HUES48 (cell line): Measurements from ENCODE around the gene MS4A14.
"Not testable (repeated sequence)": the region's sequence is repeated elsewhere in the genome, so short reads cannot be mapped to it uniquely, and the experiment has no call there.

Source experiments
- H3K27ac ChIP-seq: one replicate; pipeline ENCODE4 v1.7.0; 2013; ENCODE audit warnings: low read depth, low read length, inconsistent platforms
- H3K27me3 ChIP-seq: 2 replicates; pipeline ENCODE4 v1.6.1; 2013; ENCODE audit warnings: mild to moderate bottlenecking, low read length; ENCODE audit not compliant: control insufficient read depth, insufficient read depth
- H3K36me3 ChIP-seq: 2 replicates; pipeline ENCODE4 v1.6.1; 2013; ENCODE audit warnings: low read length; ENCODE audit not compliant: control insufficient read depth, insufficient read depth
- H3K4me1 ChIP-seq: 2 replicates; pipeline ENCODE4 v1.6.1; 2013; ENCODE audit warnings: mild to moderate bottlenecking, low read length; ENCODE audit not compliant: control insufficient read depth, insufficient read depth
- H3K4me3 ChIP-seq: 2 replicates; pipeline ENCODE4 v1.5.1; 2013; ENCODE audit warnings: mild to moderate bottlenecking, low read depth, low read length
- H3K9ac ChIP-seq: 2 replicates; pipeline ENCODE4 v1.6.1; 2013; ENCODE audit warnings: mild to moderate bottlenecking, low read depth, low read length, moderate library complexity
- H3K9me3 ChIP-seq: 2 replicates; pipeline ENCODE4 v1.6.1; 2013; ENCODE audit warnings: low read length; ENCODE audit not compliant: control insufficient read depth, insufficient read depth

MS4A14 gene

GRCh38 chr11:60396382-60396781 is at the start of gene MS4A14:
MS4A14 (plus strand) TSS chr11:60396459; CDS start chr11:60396579, 120 bp downstream.
- Histone ChIP-seq H3K9ac (no peak within 1 kb of the TSS), H3K4me3 (no peak within 1 kb of the TSS), H3K36me3 (no peaks in the 10 kb centered on the region), H3K27me3 (no peaks in the 10 kb centered on the region), H3K27ac (no peak within 1 kb of the TSS), H3K4me1 (no peaks in the 10 kb centered on the region), H3K9me3 (peaks cover 1% of the 10 kb centered on the region)

GRCh38 chr11:60347084-60347797 is 49.0 kb upstream of the MS4A14 start:
- no peaks in the 10 kb centered on the region for H3K27me3 ChIP-seq
- H3K4me1 ChIP-seq, result no peaks in the 10 kb centered on the region
- peaks cover 3% of the 10 kb centered on the region for H3K9me3 ChIP-seq
- H3K27ac ChIP-seq, result no peak overlapping the region
- H3K9ac ChIP-seq, result no peak overlapping the region
- no peaks in the 10 kb centered on the region for H3K36me3 ChIP-seq
- no peak overlapping the region for H3K4me3 ChIP-seq

- Histone ChIP-seq H3K9ac (no peak overlapping the region), H3K4me3 (no peak overlapping the region), H3K27me3 (no peaks in the 10 kb centered on the region), H3K27ac (no peak overlapping the region), H3K4me1 (no peaks in the 10 kb centered on the region), H3K9me3 (peaks cover 7% of the 10 kb centered on the region), H3K36me3 (no peaks in the 10 kb centered on the region)
These were observed 48.1 kb upstream of the MS4A14 start for GRCh38 chr11:60348116-60348515.

- Histone ChIP-seq H3K9ac (no peak overlapping the region), H3K9me3 (peaks cover 19% of the 10 kb centered on the region), H3K27ac (no peak overlapping the region), H3K36me3 (no peaks in the 10 kb centered on the region), H3K4me1 (no peaks in the 10 kb centered on the region), H3K27me3 (no peaks in the 10 kb centered on the region), H3K4me3 (no peak overlapping the region; the same call in 1 of the 2 replicates)
These were observed 46.3 kb upstream of the MS4A14 start for GRCh38 chr11:60349990-60350389.

GRCh38 chr11:60357771-60358170 is 38.5 kb upstream of the MS4A14 start:
- Histone ChIP-seq H3K36me3 (no peaks in the 10 kb centered on the region), H3K27ac (no peak overlapping the region), H3K9me3 (peaks cover 61% of the 10 kb centered on the region), H3K9ac (no peak overlapping the region), H3K4me3 (no peak overlapping the region), H3K27me3 (no peaks in the 10 kb centered on the region), H3K4me1 (no peaks in the 10 kb centered on the region)

GRCh38 chr11:60360621-60361020 is 35.6 kb upstream of the MS4A14 start:
- no peak overlapping the region for H3K9ac ChIP-seq
- H3K36me3 ChIP-seq, result no peaks in the 10 kb centered on the region
- H3K27ac ChIP-seq, result no peak overlapping the region
- H3K9me3 ChIP-seq, result peaks cover 47% of the 10 kb centered on the region
- no peak overlapping the region for H3K4me3 ChIP-seq
- H3K27me3 ChIP-seq, result no peaks in the 10 kb centered on the region
- H3K4me1 ChIP-seq, result peaks cover 10% of the 10 kb centered on the region

GRCh38 chr11:60362241-60362640 is 34.0 kb upstream of the MS4A14 start:
- H3K4me3 ChIP-seq, result no peak overlapping the region
- H3K27me3 ChIP-seq, result no peaks in the 10 kb centered on the region
- H3K4me1 ChIP-seq, result peaks cover 13% of the 10 kb centered on the region
- no peak overlapping the region for H3K9ac ChIP-seq
- H3K27ac ChIP-seq, result no peak overlapping the region
- peaks cover 40% of the 10 kb centered on the region for H3K9me3 ChIP-seq
- no peaks in the 10 kb centered on the region for H3K36me3 ChIP-seq

- Histone ChIP-seq H3K27ac (peak overlapping the region; percentile 57), H3K4me3 (peak overlapping the region; percentile 29), H3K27me3 (no peaks in the 10 kb centered on the region), H3K36me3 (no peaks in the 10 kb centered on the region), H3K4me1 (peaks cover 19% of the 10 kb centered on the region), H3K9me3 (peaks cover 43% of the 10 kb centered on the region), H3K9ac (peak overlapping the region; percentile 37; the same call in 1 of the 2 replicates)
These were observed 32.5 kb upstream of the MS4A14 start for GRCh38 chr11:60363542-60364470.

- not testable (repeated sequence) for H3K9ac ChIP-seq, H3K27me3 ChIP-seq, H3K4me3 ChIP-seq, H3K36me3 ChIP-seq, H3K27ac ChIP-seq
- Histone ChIP-seq H3K4me1 (peaks cover 19% of the 10 kb centered on the region), H3K9me3 (peaks cover 20% of the 10 kb centered on the region)
These were observed 29.9 kb upstream of the MS4A14 start for GRCh38 chr11:60366262-60366904.

GRCh38 chr11:60367009-60367408 is 29.2 kb upstream of the MS4A14 start:
- Histone ChIP-seq H3K4me3 (no peak overlapping the region), H3K9ac (no peak overlapping the region), H3K27ac (peak overlapping the region; percentile 27), H3K27me3 (no peaks in the 10 kb centered on the region), H3K9me3 (peaks cover 16% of the 10 kb centered on the region), H3K4me1 (peaks cover 19% of the 10 kb centered on the region), H3K36me3 (no peaks in the 10 kb centered on the region)
